GM12878 (cell line): Measurements from ENCODE around the gene ATAD3A. TPM values are rescaled to one million over a fixed set of nuclear protein-coding genes. Genes with fewer than 3 reads are reported as not detected.

Experiments
- ATAC-seq: fragments of 200-7000 bp; cut with Tn5 transposase; 3 replicates; pipeline ENCODE4 v1.9.1; 2020; ENCODE audit warnings: mild to moderate bottlenecking, moderate library complexity
- BruUV-seq: library from RNA; stranded (reverse); fragments of 400-500 nt; replicated peaks from 2 replicates; lab custom pipeline; 2021; lab: Mats Ljungman, UMichigan
- CTCF ChIA-PET: fragments of 300-600 bp; sonication (Branson Sonifier 250); formaldehyde crosslinking; extraction: SDS; loops from one replicate; lab custom pipeline; 2021; ENCODE audit warnings: inconsistent platforms; lab: Yijun Ruan, JAX
- POLR2A ChIA-PET: fragments of 350-600 bp; formaldehyde crosslinking; extraction: SDS; loops from one replicate; lab custom pipeline; 2021; ENCODE audit warnings: inconsistent platforms; lab: Charles Lee
- RAD21 ChIA-PET: fragments of 300-600 bp; sonication (Branson Sonifier 250); formaldehyde crosslinking; loops from one replicate; lab custom pipeline; 2023; ENCODE audit warnings: antibody characterized with exemption; ENCODE audit not compliant: unreplicated experiment; lab: Charles Lee
- SMC1A ChIA-PET: fragments of 300-600 bp; sonication (Branson Sonifier 250); formaldehyde crosslinking; loops from one replicate; lab custom pipeline; 2023; ENCODE audit not compliant: unreplicated experiment, uncharacterized antibody; lab: Charles Lee
- DNase-seq: peaks from one replicate; pipeline ENCODE4 v3.0.0-alpha.2; 2011; ENCODE audit warnings: low read depth, low spot score
- FAIRE-seq: peaks from 3 replicates; lab custom pipeline; 2011; peaks lifted over from hg19 to GRCh38; lab: Jason Lieb, UNC
- H2AFZ ChIP-seq: 2 replicates; pipeline ENCODE4 v1.6.0; 2011; ENCODE audit warnings: low read depth, low read length, control low read depth; ENCODE audit not compliant: control insufficient read depth
- H3K27ac ChIP-seq: 2 replicates; pipeline ENCODE4 v1.5.1; 2011; ENCODE audit warnings: control low read depth; ENCODE audit not compliant: control insufficient read depth, insufficient read depth
- H3K27me3 ChIP-seq, 2 experiments: replicated peaks in 1 of 2; 2 replicates each; pipeline versions ENCODE4 v1.6.0 to v1.6.1; 2011; ENCODE audit warnings: low read length in 1 of 2; ENCODE audit not compliant: control insufficient read depth in 2 of 2, insufficient read depth in 2 of 2
- H3K36me3 ChIP-seq, 2 experiments: 2 replicates each; pipeline ENCODE4 v1.5.1; 2011; ENCODE audit warnings: low read length in 1 of 2; ENCODE audit not compliant: control insufficient read depth in 2 of 2, insufficient read depth in 2 of 2
- H3K4me1 ChIP-seq: 2 replicates; pipeline ENCODE4 v1.6.1; 2011; ENCODE audit warnings: mild to moderate bottlenecking, low read length, moderate library complexity, mixed read lengths; ENCODE audit not compliant: control insufficient read depth, insufficient read depth
- H3K4me2 ChIP-seq: 2 replicates; pipeline ENCODE4 v1.6.0; 2011; ENCODE audit warnings: control low read depth; ENCODE audit not compliant: control insufficient read depth, insufficient read depth
- H3K4me3 ChIP-seq: fragments of 200-600 bp; sonication (generic); 2 replicates; pipeline ENCODE4 v1.5.1; 2016
- H3K79me2 ChIP-seq: 2 replicates; pipeline ENCODE4 v1.6.0; 2011; ENCODE audit warnings: low read length; ENCODE audit not compliant: control insufficient read depth, insufficient read depth
- H3K9ac ChIP-seq: 2 replicates; pipeline ENCODE4 v1.8.0; 2011; ENCODE audit warnings: low read length, control low read depth, mixed read lengths; ENCODE audit not compliant: control insufficient read depth, insufficient read depth
- H3K9me3 ChIP-seq: replicated peaks from 3 replicates; pipeline ENCODE4 v1.5.1; 2011; ENCODE audit warnings: mild to moderate bottlenecking, low read length; ENCODE audit not compliant: control insufficient read depth, insufficient read depth
- H4K20me1 ChIP-seq: 2 replicates; pipeline ENCODE4 v1.6.0; 2011; ENCODE audit not compliant: control insufficient read depth, insufficient read depth
- E2F4 ChIP-seq: IDR thresholded peaks from 2 replicates; pipeline ENCODE4 v1.6.1; 2012; ENCODE audit warnings: low read depth, low read length, improper control_type of control experiment
- FOXM1 ChIP-seq: IDR thresholded peaks from 2 replicates; pipeline ENCODE4 v1.6.1; 2012; ENCODE audit warnings: low read depth, mild to moderate bottlenecking, inconsistent platforms, low read length, moderate library complexity
- IRF5 ChIP-seq: fragments of 450-650 bp; IDR thresholded peaks from 2 replicates; pipeline ENCODE4 v1.6.1; 2017; ENCODE audit warnings: borderline replicate concordance
- NFYB ChIP-seq: IDR thresholded peaks from 2 replicates; pipeline ENCODE4 v1.6.1; 2011; ENCODE audit warnings: low read depth, mild to moderate bottlenecking, low read length, improper control_type of control experiment, moderate library complexity; ENCODE audit not compliant: insufficient read depth
- PBX3 ChIP-seq: IDR thresholded peaks from 2 replicates; pipeline ENCODE4 v1.6.1; 2011; ENCODE audit warnings: mild to moderate bottlenecking, low read depth, low read length, moderate library complexity; ENCODE audit not compliant: insufficient replicate concordance
- PML ChIP-seq: IDR thresholded peaks from 2 replicates; pipeline ENCODE4 v1.6.1; 2012; ENCODE audit warnings: low read length, inconsistent platforms
- WGBS: methylation state at CpG from one replicate; pipeline ENCODE4 v1.1.6; 2016; ENCODE audit warnings: low lambda C conversion rate; ENCODE audit not compliant: insufficient replicate concordance, insufficient coverage; ENCODE audit errors: missing lambda C conversion rate; 5-methylcytosine and 5-hydroxymethylcytosine counted together
- in situ Hi-C: fragments of 300-500 bp; cut with MboI; formaldehyde crosslinking; loops from 9 replicates; pipeline ENCODE4 v1.14.3; 2018; ENCODE audit warnings: mixed read lengths
- intact Hi-C: fragments of 100-400 bp; cut with micrococcal nuclease; formaldehyde crosslinking; loops from one replicate; pipeline ENCODE4 v1.14.2; 2022; ENCODE audit not compliant: unreplicated experiment
- polyA plus RNA-seq, 11 experiments: library from polyadenylated mRNA; depleted of rRNA in 4 of 11; unstranded in 6 of 11; stranded (reverse) in 5 of 11; fragments of >200 nt; fragmentation: Nextera tagmentation in 4 of 11; fragmentation: Illumina TruSeq in 1 of 11; extraction: Ambion mirVana in 4 of 11; extraction: Trizol in 1 of 11; gene quantifications; 1 replicate in 1 of 11; 2 replicates in 10 of 11; pipeline versions ENCODE4 v1.2.1 to v1.2.3, GENCODE V29; 2011 to 2016; ENCODE audit warnings: inconsistent platforms in 2 of 11, missing spikeins in 2 of 11, low read depth in 1 of 11
- total RNA-seq, 4 experiments: library from RNA; depleted of rRNA in 3 of 4; stranded (reverse); fragments of >200 nt in 3 of 4; fragmentation: Illumina TruSeq in 1 of 4; extraction: Trizol in 1 of 4; gene quantifications; 2 replicates each; pipeline versions ENCODE4 v1.2.1 to v1.2.3, GENCODE V29; 2013 to 2021
- TF ChIP-seq, protein P1 (sequence below), 3 experiments: IDR thresholded peaks in 2 of 3; conservative IDR thresholded peaks in 1 of 3; 2 replicates each; pipeline ENCODE4 v1.5.1; 2011; ENCODE audit warnings: low read depth in 3 of 3, low read length in 3 of 3, mild to moderate bottlenecking in 3 of 3, control low read depth in 2 of 3, moderate library complexity in 2 of 3, inconsistent platforms in 1 of 3, mixed read lengths in 1 of 3; ENCODE audit not compliant: control insufficient read depth in 2 of 3, insufficient read depth in 1 of 3; ENCODE audit errors: extremely low read depth in 1 of 3
- TF ChIP-seq, protein P2 (sequence below): fragments of 450-650 bp; IDR thresholded peaks from 2 replicates; pipeline ENCODE4 v1.6.1; 2018; ENCODE audit warnings: mild to moderate bottlenecking, low read depth, moderate library complexity; ENCODE audit not compliant: partially characterized antibody

The ATAD3A gene
- total and polyA plus RNA-seq, 10 of the 15 experiments (the other 5 are each of a cell fraction or from before 2014, with no cell fraction given), result 0.05 to 93.5 (median 38.9) TPM

DNA sequence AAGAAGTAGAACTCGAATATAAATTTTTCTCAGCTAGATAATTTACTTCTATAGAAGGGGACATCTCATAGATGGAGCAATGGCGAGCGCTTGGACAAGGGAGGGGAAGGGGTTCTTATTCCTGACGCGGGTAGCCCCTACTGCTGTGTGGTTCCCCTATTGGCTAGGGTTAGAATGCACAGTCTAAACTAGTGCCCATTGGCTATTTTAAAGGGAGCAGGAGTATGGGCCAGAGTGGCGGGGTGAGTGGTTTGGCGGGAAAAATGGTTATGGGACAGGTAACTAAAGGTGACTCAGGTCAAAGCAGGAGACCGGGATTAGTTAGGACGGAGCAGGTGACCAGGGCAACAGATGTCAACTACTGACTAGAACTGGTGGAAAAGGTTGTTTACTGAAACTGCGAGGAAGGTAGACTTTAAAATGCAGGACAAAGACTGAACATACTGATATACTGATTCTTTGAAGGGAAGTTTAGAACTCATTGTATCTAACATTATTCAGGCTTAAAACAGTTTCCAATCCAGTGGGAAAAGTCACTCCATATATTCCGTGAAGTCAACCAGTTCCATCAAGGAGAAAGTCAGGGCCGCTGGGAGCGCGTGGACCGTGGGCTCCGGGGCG lies 940 bp upstream of the ATAD3A start:
- H3K4me3 ChIP-seq, result peak overlapping the region; percentile 76
- TSS peak; percentile 97 for BruUV-seq
- peak overlapping the region; percentile 95 for H3K27ac ChIP-seq
- H3K4me1 ChIP-seq, result no peaks in the 10 kb centered on the region; the same call in 1 of the 2 replicates
- peaks cover 19% of the 10 kb centered on the region for H3K79me2 ChIP-seq
- H3K4me2 ChIP-seq, result peak overlapping the region; percentile 45; the same call in 1 of the 2 replicates
- TF ChIP-seq PML, result peak; percentile 20; the same call in 1 of the 2 replicates
- TF ChIP-seq E2F4, result peak; percentile 78
- TF ChIP-seq PBX3, result no peak
- TF ChIP-seq, protein P1, sequence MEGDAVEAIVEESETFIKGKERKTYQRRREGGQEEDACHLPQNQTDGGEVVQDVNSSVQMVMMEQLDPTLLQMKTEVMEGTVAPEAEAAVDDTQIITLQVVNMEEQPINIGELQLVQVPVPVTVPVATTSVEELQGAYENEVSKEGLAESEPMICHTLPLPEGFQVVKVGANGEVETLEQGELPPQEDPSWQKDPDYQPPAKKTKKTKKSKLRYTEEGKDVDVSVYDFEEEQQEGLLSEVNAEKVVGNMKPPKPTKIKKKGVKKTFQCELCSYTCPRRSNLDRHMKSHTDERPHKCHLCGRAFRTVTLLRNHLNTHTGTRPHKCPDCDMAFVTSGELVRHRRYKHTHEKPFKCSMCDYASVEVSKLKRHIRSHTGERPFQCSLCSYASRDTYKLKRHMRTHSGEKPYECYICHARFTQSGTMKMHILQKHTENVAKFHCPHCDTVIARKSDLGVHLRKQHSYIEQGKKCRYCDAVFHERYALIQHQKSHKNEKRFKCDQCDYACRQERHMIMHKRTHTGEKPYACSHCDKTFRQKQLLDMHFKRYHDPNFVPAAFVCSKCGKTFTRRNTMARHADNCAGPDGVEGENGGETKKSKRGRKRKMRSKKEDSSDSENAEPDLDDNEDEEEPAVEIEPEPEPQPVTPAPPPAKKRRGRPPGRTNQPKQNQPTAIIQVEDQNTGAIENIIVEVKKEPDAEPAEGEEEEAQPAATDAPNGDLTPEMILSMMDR (IDR thresholded peaks at IDR 0.05 in 2 of 3, conservative IDR thresholded peaks at IDR 0.05 in 1 of 3; ENCODE audit: control insufficient read depth in 2 of 3, extremely low read depth in 1 of 3, insufficient read depth in 1 of 3, low read depth in 3 of 3, low read length in 3 of 3), result 0 out of 6 replicates have a peak, but pooled peaks of 1 of the 3 experiments have one; percentile 6
- TF ChIP-seq FOXM1, result peak; percentile 60; the same call in 1 of the 2 replicates
- 0 out of 2 replicates have a peak, but pooled peaks have one; percentile 34 for TF ChIP-seq NFYB
- no peak for TF ChIP-seq IRF5
- TF ChIP-seq, protein P2, sequence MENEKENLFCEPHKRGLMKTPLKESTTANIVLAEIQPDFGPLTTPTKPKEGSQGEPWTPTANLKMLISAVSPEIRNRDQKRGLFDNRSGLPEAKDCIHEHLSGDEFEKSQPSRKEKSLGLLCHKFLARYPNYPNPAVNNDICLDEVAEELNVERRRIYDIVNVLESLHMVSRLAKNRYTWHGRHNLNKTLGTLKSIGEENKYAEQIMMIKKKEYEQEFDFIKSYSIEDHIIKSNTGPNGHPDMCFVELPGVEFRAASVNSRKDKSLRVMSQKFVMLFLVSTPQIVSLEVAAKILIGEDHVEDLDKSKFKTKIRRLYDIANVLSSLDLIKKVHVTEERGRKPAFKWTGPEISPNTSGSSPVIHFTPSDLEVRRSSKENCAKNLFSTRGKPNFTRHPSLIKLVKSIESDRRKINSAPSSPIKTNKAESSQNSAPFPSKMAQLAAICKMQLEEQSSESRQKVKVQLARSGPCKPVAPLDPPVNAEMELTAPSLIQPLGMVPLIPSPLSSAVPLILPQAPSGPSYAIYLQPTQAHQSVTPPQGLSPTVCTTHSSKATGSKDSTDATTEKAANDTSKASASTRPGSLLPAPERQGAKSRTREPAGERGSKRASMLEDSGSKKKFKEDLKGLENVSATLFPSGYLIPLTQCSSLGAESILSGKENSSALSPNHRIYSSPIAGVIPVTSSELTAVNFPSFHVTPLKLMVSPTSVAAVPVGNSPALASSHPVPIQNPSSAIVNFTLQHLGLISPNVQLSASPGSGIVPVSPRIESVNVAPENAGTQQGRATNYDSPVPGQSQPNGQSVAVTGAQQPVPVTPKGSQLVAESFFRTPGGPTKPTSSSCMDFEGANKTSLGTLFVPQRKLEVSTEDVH, result peak; percentile 82
- 4% methylated on average over 17 of the region's 17 CpGs for WGBS
- FAIRE-seq (no peak), DNase-seq (no peak), ATAC-seq (peak; percentile 62)
- no peaks in the 10 kb centered on the region for H3K27me3 ChIP-seq
- no peaks in the 10 kb centered on the region for H4K20me1 ChIP-seq
- POLR2A ChIA-PET, result interaction anchor here (0.6 to 0.7 kb wide), 2 partner anchors 48 to 395 kb away, joined by 3 read pairs; no protein-coding TSS in a partner anchor
- peak overlapping the region; percentile 94 for H3K9ac ChIP-seq
- no peaks in the 10 kb centered on the region for H3K36me3 ChIP-seq
- in situ Hi-C loops, result no loop called here
- intact Hi-C loops, result no loop called here
- SMC1A ChIA-PET, result no interaction called here
- RAD21 ChIA-PET, result no interaction called here
- H2AFZ ChIP-seq, result peak overlapping the region; percentile 96
- no peaks in the 10 kb centered on the region for H3K9me3 ChIP-seq
- CTCF ChIA-PET, result no interaction called here
